ENCODE data around the gene PDE6C.
A peak's percentile ranks its signal among the peaks of the same experiment; 100 is the strongest.

Gene PDE6C

GRCh38 chr10:93702210-93703001 lies 90.1 kb downstream of the PDE6C start, which contains the start of gene FRA10AC1:
Gene FRA10AC1, minus strand, starts transcription at chr10:93702592. Its CDS starts 2,486 bp downstream, at chr10:93700106.
- DNase-seq (ENCODE audit: low read depth), result peak; percentile 94

- no peak for DNase-seq (ENCODE audit: low read depth)
Observed at GRCh38 chr10:93703066-93703465, 90.7 kb downstream of the PDE6C start.

GRCh38 chr10:93703841-93704240 lies 91.5 kb downstream of the PDE6C start:
- DNase-seq (ENCODE audit: low read depth), result no peak

- DNase-seq (ENCODE audit: low read depth), result no peak
Observed at GRCh38 chr10:93704451-93704850, 92.1 kb downstream of the PDE6C start.

- DNase-seq (ENCODE audit: low read depth), result no peak
Observed at GRCh38 chr10:93707623-93708022, 95.3 kb downstream of the PDE6C start.

- DNase-seq (ENCODE audit: low read depth), result no peak
Observed at GRCh38 chr10:93710333-93710909, 98.1 kb downstream of the PDE6C start.

- DNase-seq (ENCODE audit: low read depth), result no peak
Observed at GRCh38 chr10:93711891-93712290, 99.6 kb downstream of the PDE6C start.

GRCh38 chr10:93712593-93712992 lies 100.3 kb downstream of the PDE6C start:
- no peak for DNase-seq (ENCODE audit: low read depth)

- DNase-seq (ENCODE audit: low read depth), result no peak
Observed at GRCh38 chr10:93715345-93715744, 103.0 kb downstream of the PDE6C start.
